ENCODE data around the gene CD2AP.

The CD2AP gene

GRCh38 chr6:47671777-47672176, 194.2 kb downstream of the CD2AP start:
- no peak overlapping the region for H3K4me3 ChIP-seq (ENCODE audit: low read depth, low read length)

GRCh38 chr6:47672816-47673215, 195.2 kb downstream of the CD2AP start:
- no peak overlapping the region for H3K4me3 ChIP-seq (ENCODE audit: low read depth, low read length)

- H3K4me3 ChIP-seq (ENCODE audit: low read depth, low read length) = no peak overlapping the region
These were observed 197.1 kb downstream of the CD2AP start for GRCh38 chr6:47674673-47675072.
